HEK293 (cell line): Measurements from ENCODE around the gene LOX.

ENCODE experiments used
- ZBTB1 ChIP-seq: fragments of 450-650 bp; formaldehyde crosslinking; IDR thresholded peaks from 2 replicates; pipeline ENCODE4 v1.5.1; 2016; ENCODE audit warnings: missing biosample characterization, missing genetic modification characterization
- ZBTB20 ChIP-seq: fragments of 450-650 bp; formaldehyde crosslinking; IDR thresholded peaks from 2 replicates; pipeline ENCODE4 v1.5.1; 2016; ENCODE audit warnings: missing biosample characterization, missing genetic modification characterization
- ZNF155 ChIP-seq: fragments of 450-650 bp; formaldehyde crosslinking; IDR thresholded peaks from 2 replicates; pipeline ENCODE4 v1.5.1; 2016; ENCODE audit warnings: missing biosample characterization, missing genetic modification characterization
- ZNF394 ChIP-seq: fragments of 450-650 bp; formaldehyde crosslinking; IDR thresholded peaks from 2 replicates; pipeline ENCODE4 v1.5.1; 2016; ENCODE audit warnings: missing biosample characterization, missing genetic modification characterization, mild to moderate bottlenecking, moderate library complexity, borderline replicate concordance
- ZNF830 ChIP-seq: fragments of 450-650 bp; IDR thresholded peaks from 2 replicates; pipeline ENCODE4 v1.5.0; 2018; ENCODE audit warnings: missing biosample characterization, missing genetic modification characterization, low read depth, mild to moderate bottlenecking, moderate library complexity
- TF ChIP-seq, protein P1 (sequence below): fragments of 450-650 bp; formaldehyde crosslinking; IDR thresholded peaks from 2 replicates; pipeline ENCODE4 v1.5.1; 2016; ENCODE audit warnings: missing biosample characterization, missing genetic modification characterization

DNA sequence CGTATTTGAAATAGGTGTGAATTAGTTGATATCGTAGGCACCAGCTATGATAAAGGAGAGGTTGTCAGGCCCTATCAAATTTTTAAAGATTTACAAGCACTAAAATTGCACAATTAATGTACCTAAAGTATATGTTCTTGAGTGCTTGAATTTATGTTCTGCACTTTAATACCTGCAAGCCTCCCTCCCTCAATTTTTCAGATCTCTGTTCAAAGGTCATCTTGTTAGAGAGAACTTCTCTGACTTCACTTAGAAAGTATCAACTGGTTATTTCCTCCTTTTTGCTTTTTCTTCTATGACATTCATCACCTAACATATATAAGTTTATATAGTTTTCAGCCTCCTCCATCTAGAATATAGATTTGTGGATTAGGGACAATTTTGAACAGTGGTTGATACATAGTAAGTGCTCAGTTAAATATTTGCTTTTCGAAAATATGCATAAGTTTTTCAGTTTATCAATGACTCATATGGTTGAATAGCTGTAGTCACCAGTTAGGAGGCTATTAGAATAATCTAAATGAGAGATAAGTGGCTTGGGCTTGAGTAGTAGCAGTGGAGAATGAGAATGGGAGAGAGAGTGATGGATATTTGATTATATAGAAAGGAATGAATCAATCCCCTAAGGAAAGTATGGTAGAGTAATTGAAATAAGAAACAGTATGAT lies 37.3 kb downstream of the LOX start:
- TF ChIP-seq ZNF155 = no peak
- TF ChIP-seq ZNF830 (tag by site-specific recombination) = no peak
- TF ChIP-seq, protein P1, sequence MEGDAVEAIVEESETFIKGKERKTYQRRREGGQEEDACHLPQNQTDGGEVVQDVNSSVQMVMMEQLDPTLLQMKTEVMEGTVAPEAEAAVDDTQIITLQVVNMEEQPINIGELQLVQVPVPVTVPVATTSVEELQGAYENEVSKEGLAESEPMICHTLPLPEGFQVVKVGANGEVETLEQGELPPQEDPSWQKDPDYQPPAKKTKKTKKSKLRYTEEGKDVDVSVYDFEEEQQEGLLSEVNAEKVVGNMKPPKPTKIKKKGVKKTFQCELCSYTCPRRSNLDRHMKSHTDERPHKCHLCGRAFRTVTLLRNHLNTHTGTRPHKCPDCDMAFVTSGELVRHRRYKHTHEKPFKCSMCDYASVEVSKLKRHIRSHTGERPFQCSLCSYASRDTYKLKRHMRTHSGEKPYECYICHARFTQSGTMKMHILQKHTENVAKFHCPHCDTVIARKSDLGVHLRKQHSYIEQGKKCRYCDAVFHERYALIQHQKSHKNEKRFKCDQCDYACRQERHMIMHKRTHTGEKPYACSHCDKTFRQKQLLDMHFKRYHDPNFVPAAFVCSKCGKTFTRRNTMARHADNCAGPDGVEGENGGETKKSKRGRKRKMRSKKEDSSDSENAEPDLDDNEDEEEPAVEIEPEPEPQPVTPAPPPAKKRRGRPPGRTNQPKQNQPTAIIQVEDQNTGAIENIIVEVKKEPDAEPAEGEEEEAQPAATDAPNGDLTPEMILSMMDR (tag by site-specific recombination) = no peak
- no peak for TF ChIP-seq ZNF394 (tag by site-specific recombination)
- no peak for TF ChIP-seq ZBTB1
- no peak for TF ChIP-seq ZBTB20 (tag by site-specific recombination)
